ENCODE measurements around the gene SLC24A3. TPM values are rescaled to one million over a fixed set of nuclear protein-coding genes. Genes with fewer than 3 reads are reported as not detected.

The SLC24A3 gene
- total RNA-seq, 1 donor from 2014 or later: 0.21 TPM

GRCh38 chr20:19268426-19268825 lies 56.0 kb downstream of the SLC24A3 start:
- TF ChIP-seq EZH2phosphoT487 (IDR thresholded peaks at IDR 0.05) (no peak), EZH2 (IDR thresholded peaks at IDR 0.05) (no peak), CTCF (IDR thresholded peaks at IDR 0.05) (no peak)
- Histone ChIP-seq H3K9me3 (ENCODE audit: low read depth) (no peaks in the 10 kb centered on the region), H3K4me1 (no peaks in the 10 kb centered on the region), H3K27ac (no peak overlapping the region), H3F3A (ENCODE audit: low read depth) (no peaks in the 10 kb centered on the region), H3K27me3 (no peaks in the 10 kb centered on the region), H4K20me1 (ENCODE audit: low read depth) (no peaks in the 10 kb centered on the region), H3K4me3 (no peak overlapping the region), H3K79me2 (ENCODE audit: low read depth) (no peaks in the 10 kb centered on the region), H3K36me3 (no peaks in the 10 kb centered on the region), H3K4me2 (no peak overlapping the region), H3K9ac (no peak overlapping the region), H2AFZ (replicated peaks) (no peak overlapping the region)
- H3K36me3 Mint-ChIP-seq: no peaks in the 10 kb centered on the region
- H3K4me3 Mint-ChIP-seq: no peak overlapping the region
- DNase-seq (ENCODE audit: low spot score): no peak
- no peaks in the 10 kb centered on the region for H3K9me3 Mint-ChIP-seq
- H3K27ac Mint-ChIP-seq: no peak overlapping the region
- peaks cover 7% of the 10 kb centered on the region for H3K4me1 Mint-ChIP-seq
- H3K27me3 Mint-ChIP-seq (ENCODE audit: insufficient read depth, low read depth): peaks cover 4% of the 10 kb centered on the region

GRCh38 chr20:19269737-19270340 lies 57.4 kb downstream of the SLC24A3 start:
- Mint-ChIP-seq H3K36me3 (no peaks in the 10 kb centered on the region), H3K9me3 (no peaks in the 10 kb centered on the region)
- H3K4me2 ChIP-seq: no peak overlapping the region

GRCh38 chr20:19271879-19272651 lies 59.6 kb downstream of the SLC24A3 start:
- Mint-ChIP-seq H3K4me3 (no peak overlapping the region), H3K27me3 (ENCODE audit: insufficient read depth, low read depth) (peaks cover 3% of the 10 kb centered on the region), H3K4me1 (no peaks in the 10 kb centered on the region), H3K36me3 (no peaks in the 10 kb centered on the region), H3K27ac (no peak overlapping the region), H3K9me3 (no peaks in the 10 kb centered on the region)
- Histone ChIP-seq H3K27me3 (no peaks in the 10 kb centered on the region), H3K4me1 (no peaks in the 10 kb centered on the region), H3K4me2 (no peak overlapping the region), H3K9ac (no peak overlapping the region), H2AFZ (replicated peaks) (no peak overlapping the region), H3K79me2 (ENCODE audit: low read depth) (no peaks in the 10 kb centered on the region), H3K4me3 (no peak overlapping the region), H3K27ac (no peak overlapping the region), H3K9me3 (ENCODE audit: low read depth) (no peaks in the 10 kb centered on the region), H3K36me3 (no peaks in the 10 kb centered on the region), H3F3A (ENCODE audit: low read depth) (no peaks in the 10 kb centered on the region), H4K20me1 (ENCODE audit: low read depth) (no peaks in the 10 kb centered on the region)
- TF ChIP-seq EZH2 (IDR thresholded peaks at IDR 0.05): no peak
- no peak for TF ChIP-seq EZH2phosphoT487 (IDR thresholded peaks at IDR 0.05)
- TF ChIP-seq CTCF (IDR thresholded peaks at IDR 0.05): no peak
- DNase-seq (ENCODE audit: low spot score): no peak

More at GRCh38 chr20:19269737-19270340, 57.4 kb downstream of the SLC24A3 start:
- Histone ChIP-seq H3F3A (ENCODE audit: low read depth) (no peaks in the 10 kb centered on the region), H3K36me3 (no peaks in the 10 kb centered on the region), H3K27ac (no peak overlapping the region), H3K4me1 (no peaks in the 10 kb centered on the region), H3K79me2 (ENCODE audit: low read depth) (no peaks in the 10 kb centered on the region), H3K27me3 (no peaks in the 10 kb centered on the region), H4K20me1 (ENCODE audit: low read depth) (no peaks in the 10 kb centered on the region), H3K9me3 (ENCODE audit: low read depth) (no peaks in the 10 kb centered on the region), H3K9ac (no peak overlapping the region), H2AFZ (replicated peaks) (no peak overlapping the region), H3K4me3 (no peak overlapping the region)
- no peak overlapping the region for H3K4me3 Mint-ChIP-seq
- peaks cover 6% of the 10 kb centered on the region for H3K27me3 Mint-ChIP-seq (ENCODE audit: insufficient read depth, low read depth)
- no peak for TF ChIP-seq EZH2 (IDR thresholded peaks at IDR 0.05)
- TF ChIP-seq CTCF (IDR thresholded peaks at IDR 0.05): no peak
- TF ChIP-seq EZH2phosphoT487 (IDR thresholded peaks at IDR 0.05): no peak
- no peak for DNase-seq (ENCODE audit: low spot score)
- no peak overlapping the region for H3K27ac Mint-ChIP-seq
- H3K4me1 Mint-ChIP-seq: peaks cover 7% of the 10 kb centered on the region
